Erythroblast (primary cell): ENCODE measurements around the gene CCNG2.

Experiments
- GATA1 ChIP-seq: IDR thresholded peaks from 2 replicates; pipeline ENCODE4 v1.6.1; 2011; ENCODE audit warnings: low read depth, mild to moderate bottlenecking, control low read depth, low read length, moderate library complexity
- POLR2A ChIP-seq: IDR thresholded peaks from 2 replicates; pipeline ENCODE4 v1.6.1; 2011; ENCODE audit warnings: mild to moderate bottlenecking, low read length

GRCh38 chr4:77179519-77179918 is 22.5 kb downstream of the CCNG2 start:
- TF ChIP-seq POLR2A (no peak), GATA1 (no peak)
